H1 (cell line): ENCODE results near the gene ROBO4. TPM values are rescaled to one million over a fixed set of nuclear protein-coding genes. Genes with fewer than 3 reads are reported as not detected.

ENCODE experiments used
- CTCF ChIA-PET: fragments of 300-600 bp; sonication (Branson Sonifier 250); formaldehyde crosslinking; loops from one replicate; lab custom pipeline; 2021; ENCODE audit not compliant: partially characterized antibody; lab: Charles Lee
- POLR2A ChIA-PET: fragments of 300-600 bp; sonication (Branson Sonifier 250); formaldehyde crosslinking; loops from one replicate; lab custom pipeline; 2021; ENCODE audit warnings: inconsistent platforms; ENCODE audit not compliant: partially characterized antibody; lab: Charles Lee
- DNase-seq, 2 experiments: peaks; one replicate each; pipeline versions ENCODE4 v3.0.0 to v3.0.0-alpha.2; 2010 to 2022; ENCODE audit warnings: low spot score in 2 of 2, low read depth in 1 of 2, mixed read lengths in 1 of 2
- FAIRE-seq: peaks from 2 replicates; lab custom pipeline; 2011; peaks lifted over from hg19 to GRCh38; lab: Jason Lieb, UNC
- H2AFZ ChIP-seq: 2 replicates; pipeline ENCODE4 v1.8.1; 2012; ENCODE audit warnings: low read length, inconsistent platforms
- H2AK5ac ChIP-seq: 2 replicates; pipeline ENCODE4 v1.6.1; 2013; ENCODE audit warnings: low read depth, low read length
- H2BK120ac ChIP-seq: replicated peaks from 2 replicates; pipeline ENCODE3; 2013; ENCODE audit warnings: low read depth, low read length, inconsistent platforms
- H2BK12ac ChIP-seq: 2 replicates; pipeline ENCODE4 v1.6.1; 2013; ENCODE audit warnings: low read depth, low read length
- H2BK15ac ChIP-seq: 2 replicates; pipeline ENCODE4 v1.6.1; 2013; ENCODE audit warnings: low read length
- H2BK20ac ChIP-seq: 2 replicates; pipeline ENCODE4 v1.6.1; 2013; ENCODE audit warnings: low read length
- H2BK5ac ChIP-seq: 2 replicates; pipeline ENCODE4 v1.6.1; 2013; ENCODE audit warnings: low read depth, low read length
- H3K14ac ChIP-seq: 2 replicates; pipeline ENCODE4 v1.6.1; 2013; ENCODE audit warnings: inconsistent platforms; ENCODE audit not compliant: insufficient read length
- H3K18ac ChIP-seq: 2 replicates; pipeline ENCODE4 v1.6.1; 2013; ENCODE audit warnings: low read length; ENCODE audit errors: extremely low read depth
- H3K23ac ChIP-seq: 2 replicates; pipeline ENCODE4 v1.6.1; 2013; ENCODE audit warnings: inconsistent platforms; ENCODE audit not compliant: insufficient read length
- H3K23me2 ChIP-seq: 2 replicates; pipeline ENCODE4 v1.6.1; 2013; ENCODE audit warnings: low read depth, low read length
- H3K27ac ChIP-seq: 2 replicates; pipeline ENCODE4 v1.6.1; 2011; ENCODE audit warnings: low read depth, low read length, inconsistent platforms
- H3K27me3 ChIP-seq, 4 experiments: replicated peaks in 1 of 4; 1 replicate in 1 of 4; 2 replicates in 3 of 4; pipeline versions ENCODE4 v1.6.1 to v1.8.1; 2011 to 2013; ENCODE audit warnings: low read length in 3 of 4, mild to moderate bottlenecking in 3 of 4, inconsistent platforms in 2 of 4, mixed read lengths in 2 of 4, moderate library complexity in 1 of 4; ENCODE audit not compliant: control insufficient read depth in 3 of 4, insufficient read depth in 3 of 4; ENCODE audit errors: extremely low read depth in 1 of 4
- H3K36me3 ChIP-seq, 4 experiments: 2 replicates each; pipeline versions ENCODE4 v1.6.1 to v1.8.1; 2011 to 2013; ENCODE audit warnings: mild to moderate bottlenecking in 4 of 4, low read length in 3 of 4, moderate library complexity in 2 of 4, control low read depth in 1 of 4, inconsistent platforms in 1 of 4; ENCODE audit not compliant: insufficient read depth in 4 of 4, control insufficient read depth in 2 of 4
- H3K4ac ChIP-seq: replicated peaks from 2 replicates; pipeline ENCODE3; 2013; ENCODE audit warnings: low read length, low read depth, mixed read lengths, inconsistent platforms; ENCODE audit not compliant: insufficient read length
- H3K4me1 ChIP-seq, 4 experiments: replicated peaks in 1 of 4; 1 replicate in 1 of 4; 2 replicates in 3 of 4; pipeline versions ENCODE4 v1.6.1 to v1.8.1; 2011 to 2013; ENCODE audit warnings: low read length in 3 of 4, inconsistent platforms in 2 of 4, mixed read lengths in 1 of 4; ENCODE audit not compliant: insufficient read depth in 4 of 4, control insufficient read depth in 3 of 4
- H3K4me2 ChIP-seq, 2 experiments: 2 replicates each; pipeline versions ENCODE4 v1.6.1 to v1.8.1; 2011 to 2013; ENCODE audit warnings: low read depth in 2 of 2, low read length in 2 of 2, control low read depth in 1 of 2, inconsistent platforms in 1 of 2, mild to moderate bottlenecking in 1 of 2; ENCODE audit not compliant: insufficient read depth in 1 of 2
- H3K4me3 ChIP-seq, 4 experiments: fragments of 200-600, 300-600 bp in 1 of 4; sonication (generic), shearing (Covaris generic), sonication (Bioruptor Twin) in 1 of 4; 2 replicates each; pipeline versions ENCODE4 v1.5.1 to v1.8.1; 2011 to 2016; ENCODE audit warnings: low read length in 4 of 4, low read depth in 3 of 4, control low read depth in 2 of 4, inconsistent platforms in 2 of 4, mild to moderate bottlenecking in 2 of 4, mixed read lengths in 1 of 4, moderate library complexity in 1 of 4; ENCODE audit not compliant: insufficient read depth in 2 of 4; ENCODE audit errors: extremely low read depth in 1 of 4
- H3K56ac ChIP-seq: replicated peaks from 2 replicates; pipeline ENCODE3; 2013; ENCODE audit warnings: low read depth, mild to moderate bottlenecking, mixed read lengths, low read length, inconsistent platforms; ENCODE audit not compliant: insufficient read length
- H3K79me1 ChIP-seq: 2 replicates; pipeline ENCODE4 v1.6.1; 2013; ENCODE audit warnings: low read depth, low read length, control low read depth
- H3K79me2 ChIP-seq, 2 experiments: 2 replicates each; pipeline versions ENCODE4 v1.6.1 to v1.8.1; 2012 to 2013; ENCODE audit warnings: low read length in 2 of 2, mild to moderate bottlenecking in 2 of 2, inconsistent platforms in 1 of 2; ENCODE audit not compliant: insufficient read depth in 2 of 2, control insufficient read depth in 1 of 2
- H3K9ac ChIP-seq, 4 experiments: replicated peaks in 1 of 4; 1 replicate in 1 of 4; 2 replicates in 3 of 4; pipeline versions ENCODE4 v1.6.1 to v1.8.1; 2011 to 2013; ENCODE audit warnings: low read depth in 3 of 4, low read length in 3 of 4, control low read depth in 2 of 4, mild to moderate bottlenecking in 2 of 4, moderate library complexity in 2 of 4, inconsistent platforms in 1 of 4; ENCODE audit errors: extremely low read depth in 1 of 4
- H3K9me3 ChIP-seq, 2 experiments: 2 replicates each; pipeline versions ENCODE4 v1.6.1 to v1.8.1; 2012 to 2013; ENCODE audit warnings: mild to moderate bottlenecking in 2 of 2, moderate library complexity in 2 of 2, control low read depth in 1 of 2, inconsistent platforms in 1 of 2, low read depth in 1 of 2, low read length in 1 of 2, mixed read lengths in 1 of 2; ENCODE audit not compliant: insufficient read depth in 2 of 2
- H4K20me1 ChIP-seq, 2 experiments: replicated peaks in 1 of 2; 2 replicates each; pipeline versions ENCODE3 to v1.8.1; 2011 to 2013; ENCODE audit warnings: inconsistent platforms in 2 of 2, low read length in 2 of 2, mild to moderate bottlenecking in 1 of 2; ENCODE audit not compliant: insufficient read depth in 2 of 2, control insufficient read depth in 1 of 2
- H4K5ac ChIP-seq: 2 replicates; pipeline ENCODE4 v1.6.1; 2013; ENCODE audit warnings: low read length, low read depth, mixed read lengths, inconsistent platforms; ENCODE audit not compliant: insufficient read length
- H4K8ac ChIP-seq: 2 replicates; pipeline ENCODE4 v1.8.0; 2013; ENCODE audit warnings: mild to moderate bottlenecking, moderate library complexity, low read length, inconsistent platforms; ENCODE audit not compliant: insufficient read depth; ENCODE audit errors: extremely low read depth
- H4K91ac ChIP-seq: replicated peaks from 2 replicates; pipeline ENCODE3; 2013; ENCODE audit warnings: low read length, mixed read lengths, inconsistent platforms; ENCODE audit not compliant: insufficient read length
- BRCA1 ChIP-seq: IDR thresholded peaks from 2 replicates; pipeline ENCODE4 v1.6.1; 2012; ENCODE audit warnings: low read depth, low read length, improper control_type of control experiment
- CBX8 ChIP-seq: fragments of 300-800, 300-1000 bp; sonication (generic); IDR thresholded peaks from 2 replicates; pipeline ENCODE4 v1.7.1; 2016; ENCODE audit warnings: low read depth, low read length, borderline replicate concordance
- CTBP2 ChIP-seq: IDR thresholded peaks from 2 replicates; pipeline ENCODE4 v1.7.0; 2011; ENCODE audit warnings: borderline replicate concordance, mild to moderate bottlenecking, moderate library complexity, mixed read lengths, low read length; ENCODE audit not compliant: insufficient read depth, insufficient read length
- POLR2AphosphoS5 ChIP-seq: IDR thresholded peaks from 2 replicates; pipeline ENCODE4 v1.6.1; 2011; ENCODE audit warnings: low read depth, low read length
- SIX5 ChIP-seq: IDR thresholded peaks from 2 replicates; pipeline ENCODE4 v1.6.1; 2011; ENCODE audit warnings: mild to moderate bottlenecking, low read depth, low read length
- SP1 ChIP-seq: IDR thresholded peaks from 2 replicates; pipeline ENCODE4 v1.6.1; 2011; ENCODE audit warnings: low read depth, low read length
- SRF ChIP-seq: IDR thresholded peaks from 2 replicates; pipeline ENCODE4 v1.6.1; 2011; ENCODE audit warnings: mild to moderate bottlenecking, low read depth, low read length, moderate library complexity
- TAF1 ChIP-seq: IDR thresholded peaks from 2 replicates; pipeline ENCODE4 v1.6.1; 2011; ENCODE audit warnings: mild to moderate bottlenecking, low read depth, low read length
- WGBS, 2 experiments: shearing (Covaris generic) in 1 of 2; methylation state at CpG; one replicate each; pipeline versions ENCODE4 v1.1.6 to v1.1.7; 2013 to 2015; ENCODE audit warnings: low lambda C conversion rate in 2 of 2, mixed read lengths in 2 of 2, inconsistent platforms in 1 of 2, low coverage in 1 of 2, missing lambda C conversion rate in 1 of 2; ENCODE audit not compliant: insufficient replicate concordance in 2 of 2, insufficient coverage in 1 of 2, insufficient read length in 1 of 2; ENCODE audit errors: extremely low coverage in 1 of 2, missing lambda C conversion rate in 1 of 2; 5-methylcytosine and 5-hydroxymethylcytosine counted together
- polyA plus RNA-seq, 7 experiments: library from polyadenylated mRNA; depleted of rRNA in 3 of 7; stranded (reverse) in 5 of 7; unstranded in 2 of 7; fragments of >200 nt in 5 of 7; fragments of 200-250 nt in 2 of 7; gene quantifications; 1 replicate in 5 of 7; 2 replicates in 1 of 7; 4 replicates in 1 of 7; pipeline versions ENCODE4 v1.2.1 to v1.2.3, GENCODE V29; 2011 to 2013; ENCODE audit warnings: missing spikeins in 2 of 7, mixed read lengths in 2 of 7
- total RNA-seq: library from RNA; stranded (reverse); fragmentation: NEBNext Ultra II Directional; extraction: Animal tissue kit (Norgen Biotek cat#: 25700); gene quantifications from 2 replicates; pipeline ENCODE4 v1.2.1, GENCODE V29; 2021

Gene ROBO4
- total and polyA plus RNA-seq, 2 of the 8 experiments (the other 6 are each of a cell fraction or from before 2014, with no cell fraction given) = 0.03 TPM; not detected in 1

GRCh38 chr11:124864176-124864891, 33.3 kb downstream of the ROBO4 start:
- H4K5ac ChIP-seq = no peak overlapping the region
- no peak overlapping the region for H3K56ac ChIP-seq
- H3K4ac ChIP-seq = no peak overlapping the region
- no peak overlapping the region for H2BK12ac ChIP-seq
- no peaks in the 10 kb centered on the region for H3K9me3 ChIP-seq
- FAIRE-seq = no peak
- POLR2A ChIA-PET = no interaction called here
- no peak overlapping the region for H3K9ac ChIP-seq
- TF ChIP-seq SP1 = no peak
- TF ChIP-seq CTBP2 = no peak
- TF ChIP-seq CBX8 = no peak
- TF ChIP-seq POLR2AphosphoS5 = no peak
- TF ChIP-seq TAF1 = no peak
- no peak for TF ChIP-seq BRCA1
- no peak for TF ChIP-seq SIX5
- TF ChIP-seq SRF = no peak
- no peak overlapping the region for H2AK5ac ChIP-seq
- no peak overlapping the region for H2AFZ ChIP-seq
- H3K4me3 ChIP-seq = no peak overlapping the region
- no peak for DNase-seq
- 23% methylated on average over 16 of the region's 18 CpGs; no CpG with 5 or more reads in 1 of the 2 experiments for WGBS, 2 experiments
- CTCF ChIA-PET = interaction anchor here (1.0 to 3.3 kb wide), 2 partner anchors 12 to 28 kb away, joined by 3 to 108 read pairs; no protein-coding TSS in a partner anchor
- H3K23ac ChIP-seq = no peak overlapping the region
- H2BK20ac ChIP-seq = no peak overlapping the region
- peaks cover 0 to 4% (median 0%) of the 10 kb centered on the region in 4 experiments; a peak in 1 of 8 replicates for H3K36me3 ChIP-seq
- no peak overlapping the region for H3K18ac ChIP-seq
- H4K8ac ChIP-seq = no peak overlapping the region
- H3K79me2 ChIP-seq = no peaks in the 10 kb centered on the region
- H3K27me3 ChIP-seq = peaks cover 84 to 95% (median 90%) of the 10 kb centered on the region in 4 experiments
- no peak overlapping the region for H3K14ac ChIP-seq
- peak overlapping the region in 1 of 2 experiments; percentile 85; a peak in 1 of 4 replicates for H3K4me2 ChIP-seq
- H2BK120ac ChIP-seq = no peak overlapping the region
- H2BK5ac ChIP-seq = no peak overlapping the region
- no peaks in the 10 kb centered on the region for H3K79me1 ChIP-seq
- H2BK15ac ChIP-seq = no peak overlapping the region
- peaks cover 0 to 23% (median 16%) of the 10 kb centered on the region in 4 experiments; a peak in 6 of 7 replicates for H3K4me1 ChIP-seq
- H3K23me2 ChIP-seq = peaks cover 4% of the 10 kb centered on the region; the same call in 1 of the 2 replicates
- peaks cover 17 to 32% of the 10 kb centered on the region in 2 experiments for H4K20me1 ChIP-seq
- no peak overlapping the region for H3K27ac ChIP-seq
- H4K91ac ChIP-seq = no peak overlapping the region
